ENCODE results near the gene TRPV3.

DNA sequence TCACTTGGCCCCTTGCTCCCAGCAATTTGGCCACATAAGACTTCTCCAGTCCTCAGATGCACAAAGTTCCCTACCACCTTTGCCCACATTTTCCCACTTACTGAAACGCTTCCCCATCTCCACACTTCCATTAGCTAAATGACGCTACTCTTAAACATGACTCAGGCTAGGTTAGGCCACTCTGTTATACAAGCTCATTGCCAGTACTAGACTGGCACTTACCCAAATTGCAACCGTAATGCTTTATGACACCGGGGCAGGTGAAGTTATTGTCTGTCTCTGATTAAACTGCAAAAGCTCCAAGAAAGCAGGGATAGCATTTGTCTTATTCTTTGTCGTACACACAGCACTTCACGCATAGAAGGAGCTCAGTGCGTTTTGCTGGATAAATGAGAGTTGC is 52.6 kb downstream of the TRPV3 start:
- TF ChIP-seq, protein P1, sequence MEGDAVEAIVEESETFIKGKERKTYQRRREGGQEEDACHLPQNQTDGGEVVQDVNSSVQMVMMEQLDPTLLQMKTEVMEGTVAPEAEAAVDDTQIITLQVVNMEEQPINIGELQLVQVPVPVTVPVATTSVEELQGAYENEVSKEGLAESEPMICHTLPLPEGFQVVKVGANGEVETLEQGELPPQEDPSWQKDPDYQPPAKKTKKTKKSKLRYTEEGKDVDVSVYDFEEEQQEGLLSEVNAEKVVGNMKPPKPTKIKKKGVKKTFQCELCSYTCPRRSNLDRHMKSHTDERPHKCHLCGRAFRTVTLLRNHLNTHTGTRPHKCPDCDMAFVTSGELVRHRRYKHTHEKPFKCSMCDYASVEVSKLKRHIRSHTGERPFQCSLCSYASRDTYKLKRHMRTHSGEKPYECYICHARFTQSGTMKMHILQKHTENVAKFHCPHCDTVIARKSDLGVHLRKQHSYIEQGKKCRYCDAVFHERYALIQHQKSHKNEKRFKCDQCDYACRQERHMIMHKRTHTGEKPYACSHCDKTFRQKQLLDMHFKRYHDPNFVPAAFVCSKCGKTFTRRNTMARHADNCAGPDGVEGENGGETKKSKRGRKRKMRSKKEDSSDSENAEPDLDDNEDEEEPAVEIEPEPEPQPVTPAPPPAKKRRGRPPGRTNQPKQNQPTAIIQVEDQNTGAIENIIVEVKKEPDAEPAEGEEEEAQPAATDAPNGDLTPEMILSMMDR (IDR thresholded peaks at IDR 0.05): no peak
- TF ChIP-seq TCF7L2 (IDR thresholded peaks at IDR 0.05; ENCODE audit: low read depth, low read length): no peak
- no peak for TF ChIP-seq SIN3A (IDR thresholded peaks at IDR 0.05; ENCODE audit: borderline replicate concordance, insufficient read depth, low read depth, low read length)
- no peak for TF ChIP-seq REST (IDR thresholded peaks at IDR 0.05; ENCODE audit: insufficient read depth in 1 of 2, low read depth in 2 of 2, low read length in 1 of 2)
- no peak for TF ChIP-seq POLR2AphosphoS5 (IDR thresholded peaks at IDR 0.05; ENCODE audit: low read depth, low read length)

Measured in Panc1 (cell line).